Type B pancreatic cell (in vitro differentiated cells): ENCODE measurements around the gene RAPGEF4. TPM values are rescaled to one million over a fixed set of nuclear protein-coding genes. Genes with fewer than 3 reads are reported as not detected.
A peak's percentile ranks its signal among the peaks of the same experiment; 100 is the strongest.

Experiments
- DNase-seq: peaks from one replicate; pipeline ENCODE4 v3.0.0; 2021; ENCODE audit warnings: mixed read lengths; ENCODE audit not compliant: unreplicated experiment; ENCODE audit errors: extremely low spot score
- H3K27ac Mint-ChIP-seq: 2 replicates; pipeline ENCODE4 v1.8.0; 2021; ENCODE audit warnings: mild to moderate bottlenecking, mixed read lengths
- H3K27me3 Mint-ChIP-seq: 2 replicates; pipeline ENCODE4 v1.8.0; 2021; ENCODE audit warnings: mixed read lengths
- H3K36me3 Mint-ChIP-seq: 2 replicates; pipeline ENCODE4 v1.8.0; 2021; ENCODE audit warnings: mixed read lengths
- H3K4me1 Mint-ChIP-seq: one replicate; pipeline ENCODE4 v1.8.0; 2021; ENCODE audit warnings: mixed read lengths; ENCODE audit not compliant: unreplicated experiment
- H3K4me3 Mint-ChIP-seq: 2 replicates; pipeline ENCODE4 v1.8.0; 2021; ENCODE audit warnings: mild to moderate bottlenecking, mixed read lengths
- H3K9me3 Mint-ChIP-seq: 2 replicates; pipeline ENCODE4 v1.8.0; 2021; ENCODE audit warnings: mixed read lengths
- CTCF ChIP-seq: fragments of 200-600 bp; sonication (generic); conservative IDR thresholded peaks from 2 replicates; pipeline ENCODE4 v1.5.0; 2021; ENCODE audit warnings: antibody characterized with exemption, mild to moderate bottlenecking
- total RNA-seq: library from RNA; stranded (reverse); gene quantifications from 2 replicates; pipeline ENCODE4 v1.2.1, GENCODE V29; 2021; ENCODE audit warnings: low replicate concordance

Gene RAPGEF4
- total RNA-seq, 1 donor from 2014 or later: 4.3 TPM

DNA sequence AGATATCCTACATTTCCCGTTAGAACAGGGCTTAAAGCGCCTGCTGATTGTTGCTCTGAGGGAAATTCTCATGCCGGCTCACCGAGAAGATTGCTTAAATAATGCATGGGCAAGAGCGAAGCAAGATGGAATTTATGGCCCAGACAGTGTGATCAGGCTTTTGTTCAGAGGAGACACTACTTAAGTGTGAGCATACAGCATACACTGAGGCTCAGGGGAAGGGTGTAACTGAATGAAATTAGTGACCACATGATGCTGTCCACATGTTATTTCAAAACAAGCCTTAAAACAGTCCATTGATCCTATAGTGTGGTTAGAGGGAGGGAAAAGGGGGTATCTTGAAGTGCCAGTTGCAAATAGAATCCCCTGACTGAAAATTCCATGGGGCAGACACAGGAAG is 125.5 kb downstream of the RAPGEF4 start:
- TF ChIP-seq CTCF: no peak
- no peaks in the 10 kb centered on the region for H3K36me3 Mint-ChIP-seq
- DNase-seq: no peak
- no peak overlapping the region for H3K27ac Mint-ChIP-seq
- H3K27me3 Mint-ChIP-seq: no peaks in the 10 kb centered on the region
- H3K4me3 Mint-ChIP-seq: peak overlapping the region; percentile 39
- H3K9me3 Mint-ChIP-seq: no peaks in the 10 kb centered on the region
- H3K4me1 Mint-ChIP-seq: peaks cover 23% of the 10 kb centered on the region

GRCh38 chr2:172861656-172862476 is 126.2 kb downstream of the RAPGEF4 start:
- TF ChIP-seq CTCF: no peak
- no peaks in the 10 kb centered on the region for H3K27me3 Mint-ChIP-seq
- H3K4me1 Mint-ChIP-seq: peaks cover 23% of the 10 kb centered on the region
- H3K9me3 Mint-ChIP-seq: no peaks in the 10 kb centered on the region
- H3K36me3 Mint-ChIP-seq: no peaks in the 10 kb centered on the region
- H3K4me3 Mint-ChIP-seq: no peak overlapping the region
- no peak for DNase-seq
- H3K27ac Mint-ChIP-seq: no peak overlapping the region

DNA sequence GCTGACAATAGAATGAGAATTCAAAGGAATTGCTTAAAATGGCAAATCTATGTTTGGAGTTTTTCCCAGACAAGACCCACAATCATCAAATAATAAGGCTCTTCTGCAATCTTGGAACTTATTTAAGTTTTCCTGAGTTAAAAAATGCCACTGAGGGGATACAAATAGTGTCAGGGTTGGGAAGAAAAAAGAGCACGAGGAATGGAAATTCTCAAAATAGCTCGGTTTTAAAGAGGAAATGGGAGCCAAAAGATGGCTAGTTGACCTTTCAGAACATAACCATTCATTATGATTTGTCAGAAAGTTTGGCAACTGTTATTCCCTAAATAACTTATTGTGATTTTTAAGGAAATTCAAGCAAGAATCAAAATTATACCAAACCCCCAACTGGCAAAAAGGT is 127.7 kb downstream of the RAPGEF4 start:
- H3K9me3 Mint-ChIP-seq: no peaks in the 10 kb centered on the region
- no peak for TF ChIP-seq CTCF
- H3K4me3 Mint-ChIP-seq: no peak overlapping the region
- H3K27me3 Mint-ChIP-seq: no peaks in the 10 kb centered on the region
- no peak overlapping the region for H3K27ac Mint-ChIP-seq
- DNase-seq: no peak
- peaks cover 19% of the 10 kb centered on the region for H3K4me1 Mint-ChIP-seq
- H3K36me3 Mint-ChIP-seq: no peaks in the 10 kb centered on the region

- Mint-ChIP-seq H3K27ac (no peak overlapping the region), H3K9me3 (no peaks in the 10 kb centered on the region), H3K27me3 (no peaks in the 10 kb centered on the region), H3K4me3 (no peak overlapping the region), H3K36me3 (no peaks in the 10 kb centered on the region), H3K4me1 (peaks cover 19% of the 10 kb centered on the region)
- DNase-seq: no peak
- TF ChIP-seq CTCF: peak; percentile 74
Measured at GRCh38 chr2:172864182-172864581, 128.5 kb downstream of the RAPGEF4 start.

GRCh38 chr2:172865422-172865821 is 129.8 kb downstream of the RAPGEF4 start:
- Mint-ChIP-seq H3K4me3 (no peak overlapping the region), H3K9me3 (no peaks in the 10 kb centered on the region), H3K4me1 (peaks cover 7% of the 10 kb centered on the region), H3K27ac (no peak overlapping the region), H3K27me3 (no peaks in the 10 kb centered on the region), H3K36me3 (no peaks in the 10 kb centered on the region)
- no peak for TF ChIP-seq CTCF
- no peak for DNase-seq
